SK-N-SH (cell line): ENCODE results near the gene ZC3H15.

ENCODE experiments used
- MAX ChIP-seq: IDR thresholded peaks from 2 replicates; pipeline ENCODE4 v1.4.0; 2012; ENCODE audit warnings: low read depth
- MXI1 ChIP-seq: IDR thresholded peaks from 2 replicates; pipeline ENCODE4 v1.6.1; 2012; ENCODE audit warnings: mild to moderate bottlenecking, low read depth, low read length, improper control_type of control experiment
- NFIC ChIP-seq: IDR thresholded peaks from 2 replicates; pipeline ENCODE4 v1.4.0; 2012; ENCODE audit warnings: borderline replicate concordance
- TCF12 ChIP-seq: IDR thresholded peaks from 2 replicates; pipeline ENCODE4 v1.4.0; 2012
- YY1 ChIP-seq: IDR thresholded peaks from 2 replicates; pipeline ENCODE4 v1.4.0; 2012; ENCODE audit warnings: low read depth, mild to moderate bottlenecking
- TF ChIP-seq, protein P1 (sequence below): fragments of 200-600 bp; sonication (generic); IDR thresholded peaks from 2 replicates; pipeline ENCODE4 v1.6.1; 2017; ENCODE audit warnings: antibody characterized with exemption, mild to moderate bottlenecking, moderate library complexity

DNA sequence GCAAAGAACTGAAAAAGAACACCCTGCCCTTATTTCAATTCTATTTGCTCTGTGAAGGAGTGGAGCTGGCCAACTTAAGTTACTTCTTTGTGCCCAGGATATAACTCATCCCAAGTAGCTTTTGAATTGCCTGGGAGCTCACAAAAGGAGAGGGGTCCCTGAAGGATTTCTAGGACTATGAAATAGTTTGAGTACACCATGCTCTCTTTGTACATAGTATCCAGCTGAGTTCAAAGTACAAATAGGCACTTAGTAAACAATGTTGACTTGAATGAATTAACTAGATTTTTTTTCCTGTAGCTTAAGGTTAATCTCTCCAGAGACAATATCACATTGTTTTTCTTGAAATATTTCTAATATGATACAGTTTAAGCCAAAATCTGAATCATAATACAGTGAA is 47.7 kb downstream of the ZC3H15 start:
- TF ChIP-seq MXI1: no peak
- TF ChIP-seq, protein P1, sequence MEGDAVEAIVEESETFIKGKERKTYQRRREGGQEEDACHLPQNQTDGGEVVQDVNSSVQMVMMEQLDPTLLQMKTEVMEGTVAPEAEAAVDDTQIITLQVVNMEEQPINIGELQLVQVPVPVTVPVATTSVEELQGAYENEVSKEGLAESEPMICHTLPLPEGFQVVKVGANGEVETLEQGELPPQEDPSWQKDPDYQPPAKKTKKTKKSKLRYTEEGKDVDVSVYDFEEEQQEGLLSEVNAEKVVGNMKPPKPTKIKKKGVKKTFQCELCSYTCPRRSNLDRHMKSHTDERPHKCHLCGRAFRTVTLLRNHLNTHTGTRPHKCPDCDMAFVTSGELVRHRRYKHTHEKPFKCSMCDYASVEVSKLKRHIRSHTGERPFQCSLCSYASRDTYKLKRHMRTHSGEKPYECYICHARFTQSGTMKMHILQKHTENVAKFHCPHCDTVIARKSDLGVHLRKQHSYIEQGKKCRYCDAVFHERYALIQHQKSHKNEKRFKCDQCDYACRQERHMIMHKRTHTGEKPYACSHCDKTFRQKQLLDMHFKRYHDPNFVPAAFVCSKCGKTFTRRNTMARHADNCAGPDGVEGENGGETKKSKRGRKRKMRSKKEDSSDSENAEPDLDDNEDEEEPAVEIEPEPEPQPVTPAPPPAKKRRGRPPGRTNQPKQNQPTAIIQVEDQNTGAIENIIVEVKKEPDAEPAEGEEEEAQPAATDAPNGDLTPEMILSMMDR: no peak
- no peak for TF ChIP-seq MAX
- no peak for TF ChIP-seq NFIC
- TF ChIP-seq YY1: no peak
- TF ChIP-seq TCF12: no peak
